Nephron (organoid): ENCODE results near the gene USF3.

Source experiments
- H3K27ac Mint-ChIP-seq, 3 experiments: 2 replicates each; pipeline ENCODE4 v1.8.0; 2020; ENCODE audit warnings: mixed read lengths in 3 of 3, mild to moderate bottlenecking in 2 of 3, moderate library complexity in 1 of 3
- H3K27me3 Mint-ChIP-seq: 2 replicates; pipeline ENCODE4 v1.8.0; 2021; ENCODE audit warnings: low read depth, mild to moderate bottlenecking, moderate library complexity, mixed read lengths
- H3K36me3 Mint-ChIP-seq: 2 replicates; pipeline ENCODE4 v1.8.0; 2020; ENCODE audit warnings: low read depth, mixed read lengths
- H3K4me1 Mint-ChIP-seq: 2 replicates; pipeline ENCODE4 v1.8.0; 2020; ENCODE audit warnings: mixed read lengths
- H3K4me3 Mint-ChIP-seq, 3 experiments: 2 replicates each; pipeline ENCODE4 v1.8.0; 2020; ENCODE audit warnings: mild to moderate bottlenecking in 3 of 3, mixed read lengths in 3 of 3, moderate library complexity in 2 of 3
- H3K9me3 Mint-ChIP-seq: 2 replicates; pipeline ENCODE4 v1.8.0; 2020; ENCODE audit warnings: mixed read lengths
- CTCF ChIP-seq, 3 experiments: fragments of 200-600 bp; sonication (generic); IDR thresholded peaks; one replicate each; pipeline ENCODE4 v1.5.0; 2021; ENCODE audit warnings: antibody characterized with exemption in 3 of 3; ENCODE audit not compliant: unreplicated experiment in 3 of 3

The USF3 gene

GRCh38 chr3:113664523-113665094 is 31.8 kb downstream of the USF3 start:
- Mint-ChIP-seq H3K4me3 (no peak overlapping the region), H3K36me3 (peaks cover 54% of the 10 kb centered on the region)

GRCh38 chr3:113663761-113664160 is 32.7 kb downstream of the USF3 start:
- no peaks in the 10 kb centered on the region for H3K9me3 Mint-ChIP-seq
- H3K4me3 Mint-ChIP-seq = no peak overlapping the region
- H3K36me3 Mint-ChIP-seq = peaks cover 54% of the 10 kb centered on the region
- H3K4me1 Mint-ChIP-seq = peaks cover 32% of the 10 kb centered on the region
- no peak for TF ChIP-seq CTCF (IDR thresholded peaks at IDR 0.05; ENCODE audit: unreplicated experiment in 3 of 3)
- peak overlapping the region in 1 of 3 experiments; percentile 62 for H3K27ac Mint-ChIP-seq
- no peaks in the 10 kb centered on the region for H3K27me3 Mint-ChIP-seq

More at GRCh38 chr3:113664523-113665094, 31.8 kb downstream of the USF3 start:
- Mint-ChIP-seq H3K4me1 (peaks cover 30% of the 10 kb centered on the region), H3K27me3 (no peaks in the 10 kb centered on the region), H3K27ac (no peak overlapping the region), H3K9me3 (no peaks in the 10 kb centered on the region)
- TF ChIP-seq CTCF (IDR thresholded peaks at IDR 0.05; ENCODE audit: unreplicated experiment in 3 of 3) = no peak

- H3K27me3 Mint-ChIP-seq = no peaks in the 10 kb centered on the region
- no peak for TF ChIP-seq CTCF (IDR thresholded peaks at IDR 0.05; ENCODE audit: unreplicated experiment in 3 of 3)
- peak overlapping the region in 2 of 3 experiments; percentile 1 to 62 for H3K27ac Mint-ChIP-seq
- H3K4me1 Mint-ChIP-seq = peaks cover 29% of the 10 kb centered on the region
- H3K4me3 Mint-ChIP-seq = no peak overlapping the region
- no peaks in the 10 kb centered on the region for H3K9me3 Mint-ChIP-seq
- H3K36me3 Mint-ChIP-seq = peaks cover 54% of the 10 kb centered on the region
These were observed 33.1 kb downstream of the USF3 start for GRCh38 chr3:113663324-113663750.

GRCh38 chr3:113662824-113663223 is 33.6 kb downstream of the USF3 start:
- no peaks in the 10 kb centered on the region for H3K27me3 Mint-ChIP-seq
- peak overlapping the region in 2 of 3 experiments; percentile 1 to 62 for H3K27ac Mint-ChIP-seq
- H3K4me3 Mint-ChIP-seq = no peak overlapping the region
- H3K4me1 Mint-ChIP-seq = peaks cover 29% of the 10 kb centered on the region
- no peaks in the 10 kb centered on the region for H3K9me3 Mint-ChIP-seq
- no peak for TF ChIP-seq CTCF (IDR thresholded peaks at IDR 0.05; ENCODE audit: unreplicated experiment in 3 of 3)
- H3K36me3 Mint-ChIP-seq = peaks cover 57% of the 10 kb centered on the region

- Mint-ChIP-seq H3K36me3 (peaks cover 76% of the 10 kb centered on the region), H3K4me3 (no peak overlapping the region), H3K4me1 (peaks cover 26% of the 10 kb centered on the region), H3K27ac (peak overlapping the region in 1 of 3 experiments; percentile 14), H3K9me3 (no peaks in the 10 kb centered on the region), H3K27me3 (no peaks in the 10 kb centered on the region)
- TF ChIP-seq CTCF (IDR thresholded peaks at IDR 0.05; ENCODE audit: unreplicated experiment in 3 of 3) = no peak
These were observed 35.5 kb downstream of the USF3 start for GRCh38 chr3:113660896-113661295.

GRCh38 chr3:113660458-113660857 is 36.0 kb downstream of the USF3 start:
- H3K27ac Mint-ChIP-seq = peak overlapping the region in 1 of 3 experiments; percentile 14
- no peak for TF ChIP-seq CTCF (IDR thresholded peaks at IDR 0.05; ENCODE audit: unreplicated experiment in 3 of 3)
- H3K9me3 Mint-ChIP-seq = no peaks in the 10 kb centered on the region
- H3K36me3 Mint-ChIP-seq = peaks cover 80% of the 10 kb centered on the region
- peaks cover 26% of the 10 kb centered on the region for H3K4me1 Mint-ChIP-seq
- H3K4me3 Mint-ChIP-seq = no peak overlapping the region
- H3K27me3 Mint-ChIP-seq = no peaks in the 10 kb centered on the region
